GM23248 (cell line): ENCODE data around the gene NRG3. TPM values are rescaled to one million over a fixed set of nuclear protein-coding genes. Genes with fewer than 3 reads are reported as not detected.

Source experiments
- DNase-seq: peaks from one replicate; pipeline ENCODE4 v3.0.0-alpha.2; 2015
- H2AFZ ChIP-seq: fragments of 200-600 bp; sonication (generic); 2 replicates; pipeline ENCODE4 v1.6.1; 2016; ENCODE audit warnings: antibody characterized with exemption
- H3F3A ChIP-seq: fragments of 200-600 bp; sonication (generic); 2 replicates; pipeline ENCODE4 v1.6.1; 2016; ENCODE audit warnings: mild to moderate bottlenecking, antibody characterized with exemption, mixed run types; ENCODE audit not compliant: insufficient read depth
- H3K27ac ChIP-seq: fragments of 200-600 bp; sonication (generic); 2 replicates; pipeline ENCODE4 v1.5.1; 2016; ENCODE audit warnings: mild to moderate bottlenecking
- H3K27me3 ChIP-seq: fragments of 200-600 bp; sonication (generic); replicated peaks from 2 replicates; pipeline ENCODE4 v1.6.1; 2016; ENCODE audit warnings: mild to moderate bottlenecking; ENCODE audit not compliant: insufficient read depth
- H3K36me3 ChIP-seq: fragments of 200-600 bp; sonication (generic); 2 replicates; pipeline ENCODE4 v1.6.1; 2016; ENCODE audit warnings: low read depth, mild to moderate bottlenecking
- H3K4me1 ChIP-seq: fragments of 200-600 bp; sonication (generic); 2 replicates; pipeline ENCODE4 v1.6.1; 2016; ENCODE audit warnings: mild to moderate bottlenecking; ENCODE audit not compliant: insufficient read depth
- H3K4me2 ChIP-seq: fragments of 200-600 bp; sonication (generic); one replicate; pipeline ENCODE4 v1.6.1; 2016; ENCODE audit warnings: mild to moderate bottlenecking; ENCODE audit not compliant: unreplicated experiment
- H3K4me3 ChIP-seq: fragments of 200-600 bp; sonication (generic); 2 replicates; pipeline ENCODE4 v1.5.1; 2016; ENCODE audit warnings: mild to moderate bottlenecking
- H3K79me2 ChIP-seq: fragments of 200-600 bp; sonication (generic); 2 replicates; pipeline ENCODE4 v1.6.1; 2016; ENCODE audit warnings: mild to moderate bottlenecking; ENCODE audit not compliant: insufficient read depth
- H3K9ac ChIP-seq: fragments of 200-600 bp; sonication (generic); 2 replicates; pipeline ENCODE4 v1.6.1; 2016; ENCODE audit warnings: mild to moderate bottlenecking
- H3K9me2 ChIP-seq: fragments of 200-600 bp; sonication (generic); 2 replicates; pipeline ENCODE4 v1.6.1; 2016; ENCODE audit warnings: mixed run types, mild to moderate bottlenecking, moderate library complexity; ENCODE audit not compliant: insufficient read depth
- H3K9me3 ChIP-seq: fragments of 200-600 bp; sonication (generic); one replicate; pipeline ENCODE4 v1.6.1; 2017; ENCODE audit warnings: low read depth
- H4K20me1 ChIP-seq: fragments of 200-600 bp; sonication (generic); 2 replicates; pipeline ENCODE4 v1.6.0; 2016; ENCODE audit not compliant: insufficient read depth
- EZH2 ChIP-seq: fragments of 200-600 bp; sonication (generic); IDR thresholded peaks from 2 replicates; pipeline ENCODE4 v1.6.1; 2018; ENCODE audit warnings: antibody characterized with exemption, mild to moderate bottlenecking; ENCODE audit not compliant: insufficient read depth, poor library complexity, severe bottlenecking
- EZH2phosphoT487 ChIP-seq: fragments of 200-600 bp; sonication (generic); IDR thresholded peaks from 2 replicates; pipeline ENCODE4 v1.6.1; 2018; ENCODE audit warnings: antibody characterized with exemption, moderate library complexity, mild to moderate bottlenecking, low read depth; ENCODE audit not compliant: insufficient read depth
- whole genome bisulfite sequencing, 2 experiments: methylation state at CpG; one replicate each; pipeline ENCODE4 v1.1.6; 2015 to 2017; ENCODE audit warnings: low lambda C conversion rate in 2 of 2, low coverage in 1 of 2; ENCODE audit errors: missing lambda C conversion rate in 2 of 2; 5-methylcytosine and 5-hydroxymethylcytosine counted together
- in situ Hi-C: fragments of 300-500 bp; cut with MboI; formaldehyde crosslinking; loops from 2 replicates; pipeline ENCODE4 v1.15.0; 2020
- polyA plus RNA-seq: library from polyadenylated mRNA; unstranded; fragments of >200 nt; fragmentation: Nextera tagmentation; extraction: Ambion mirVana; gene quantifications from 2 replicates; pipeline ENCODE4 v1.2.1, GENCODE V29; 2016
- total RNA-seq: library from RNA; depleted of rRNA; stranded (reverse); fragments of >200 nt; shearing (Covaris generic); gene quantifications from 2 replicates; pipeline ENCODE4 v1.2.3, GENCODE V29; 2014

Gene NRG3
- total and polyA plus RNA-seq, 2 experiments from 2014 or later = not detected

DNA sequence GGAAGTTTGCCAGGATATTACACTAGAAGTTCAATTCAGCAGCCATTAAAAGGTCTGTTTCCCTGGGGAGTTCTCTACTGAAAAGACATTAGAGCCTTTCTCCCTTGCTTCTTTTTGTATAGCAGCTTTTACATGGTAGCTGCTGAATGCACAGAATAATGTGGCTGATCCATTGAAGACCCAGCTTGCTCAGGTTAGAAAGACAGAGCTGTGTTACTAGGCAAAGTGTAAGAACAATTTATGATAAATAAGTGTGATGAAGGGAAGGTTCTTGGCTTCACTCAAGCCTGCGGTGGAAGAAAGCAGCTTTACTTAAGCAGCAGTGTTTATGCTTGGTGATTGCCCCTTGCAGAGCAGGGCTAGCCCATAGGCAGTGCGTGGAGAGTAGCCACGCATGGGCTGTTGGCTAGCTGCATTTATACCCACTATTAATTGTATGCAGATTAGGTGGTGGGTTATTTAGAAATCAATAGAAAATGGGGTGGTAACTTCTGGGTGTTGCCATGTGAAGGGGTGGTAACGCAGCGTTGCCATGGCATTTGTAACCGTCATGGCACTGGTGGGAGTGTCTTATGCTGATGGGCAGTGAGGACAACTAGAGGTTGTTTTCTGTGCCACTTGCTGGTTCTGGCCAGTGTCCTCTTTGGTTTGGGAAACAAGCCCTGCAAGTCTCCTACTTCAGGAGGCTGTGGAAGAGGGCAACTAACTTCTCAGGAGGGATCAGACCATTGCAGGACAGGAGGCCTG lies 942.9 kb downstream of the NRG3 start:
- Histone ChIP-seq H3K27me3 (no peaks in the 10 kb centered on the region), H3F3A (no peaks in the 10 kb centered on the region), H3K9ac (no peak overlapping the region), H3K9me2 (no peaks in the 10 kb centered on the region), H3K9me3 (no peaks in the 10 kb centered on the region), H3K36me3 (no peaks in the 10 kb centered on the region), H4K20me1 (no peaks in the 10 kb centered on the region), H2AFZ (no peak overlapping the region), H3K79me2 (no peaks in the 10 kb centered on the region), H3K27ac (no peak overlapping the region), H3K4me1 (no peaks in the 10 kb centered on the region), H3K4me3 (no peak overlapping the region), H3K4me2 (no peak overlapping the region)
- no peak for DNase-seq
- WGBS, 2 experiments = 43 to 49% methylated on average over 6 of the region's 6 CpGs
- TF ChIP-seq EZH2 (no peak), EZH2phosphoT487 (no peak)
- in situ Hi-C loops = no loop called here

DNA sequence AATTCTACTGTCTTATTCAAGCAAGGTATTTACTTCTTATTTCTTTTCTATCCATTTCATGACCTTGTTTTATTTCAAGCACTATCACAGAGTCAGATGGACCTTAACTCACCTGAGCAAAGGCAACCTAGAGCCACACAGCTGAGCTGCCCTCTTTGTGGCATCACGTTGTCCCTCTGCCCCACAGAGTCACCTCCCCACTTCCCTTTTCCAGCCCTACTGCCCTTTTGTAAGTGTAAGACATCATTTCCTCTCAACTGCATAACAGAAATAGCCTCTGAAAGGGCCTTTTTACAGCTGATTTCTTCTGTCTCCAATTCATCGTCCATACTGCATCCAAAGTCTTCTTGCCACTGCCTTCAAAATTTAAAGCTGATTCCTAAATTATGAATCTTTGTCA lies 946.0 kb downstream of the NRG3 start:
- Histone ChIP-seq H3K4me2 (no peak overlapping the region), H3K79me2 (no peaks in the 10 kb centered on the region), H3K36me3 (no peaks in the 10 kb centered on the region), H2AFZ (no peak overlapping the region), H3F3A (no peaks in the 10 kb centered on the region), H3K4me1 (no peaks in the 10 kb centered on the region), H3K27me3 (no peaks in the 10 kb centered on the region), H3K9me2 (no peaks in the 10 kb centered on the region), H3K9ac (no peak overlapping the region), H3K27ac (no peak overlapping the region), H3K9me3 (no peaks in the 10 kb centered on the region), H3K4me3 (no peak overlapping the region), H4K20me1 (no peaks in the 10 kb centered on the region)
- in situ Hi-C loops = no loop called here
- DNase-seq = no peak
- no peak for TF ChIP-seq EZH2
- no peak for TF ChIP-seq EZH2phosphoT487
- 40 to 44% methylated on average over 2 of the region's 2 CpGs for WGBS, 2 experiments

DNA sequence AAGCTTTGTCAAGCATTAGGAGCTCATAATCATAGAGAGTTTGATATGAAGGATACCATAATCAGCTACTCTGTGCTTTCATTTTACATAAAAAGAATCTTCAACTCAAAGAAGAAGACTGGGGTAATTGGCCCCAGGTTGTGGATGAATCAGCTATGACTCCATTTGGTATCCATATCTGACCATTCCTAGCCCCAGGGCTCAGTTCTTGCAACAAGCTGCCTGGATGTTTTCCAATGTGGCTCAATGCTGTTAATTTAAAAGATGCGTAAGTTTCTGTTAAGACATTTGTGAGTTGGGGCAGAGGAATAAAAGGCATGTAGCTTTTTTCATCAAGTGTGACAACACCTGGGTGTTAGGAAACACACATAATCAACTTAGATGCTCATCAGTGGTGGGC lies 951.1 kb downstream of the NRG3 start:
- no peaks in the 10 kb centered on the region for H3F3A ChIP-seq
- H3K79me2 ChIP-seq = no peaks in the 10 kb centered on the region
- no peaks in the 10 kb centered on the region for H3K4me1 ChIP-seq
- DNase-seq = peak; percentile 88
- no peaks in the 10 kb centered on the region for H3K9me3 ChIP-seq
- H2AFZ ChIP-seq = no peak overlapping the region
- WGBS, 2 experiments = 21 to 35% methylated on average over 1 of the region's 1 CpG
- no peaks in the 10 kb centered on the region for H3K36me3 ChIP-seq
- no peaks in the 10 kb centered on the region for H4K20me1 ChIP-seq
- in situ Hi-C loops = no loop called here
- H3K4me3 ChIP-seq = no peak overlapping the region
- no peak overlapping the region for H3K4me2 ChIP-seq
- no peak overlapping the region for H3K9ac ChIP-seq
- no peaks in the 10 kb centered on the region for H3K9me2 ChIP-seq
- H3K27me3 ChIP-seq = no peaks in the 10 kb centered on the region
- TF ChIP-seq EZH2phosphoT487 = no peak
- no peak for TF ChIP-seq EZH2
- H3K27ac ChIP-seq = no peak overlapping the region

DNA sequence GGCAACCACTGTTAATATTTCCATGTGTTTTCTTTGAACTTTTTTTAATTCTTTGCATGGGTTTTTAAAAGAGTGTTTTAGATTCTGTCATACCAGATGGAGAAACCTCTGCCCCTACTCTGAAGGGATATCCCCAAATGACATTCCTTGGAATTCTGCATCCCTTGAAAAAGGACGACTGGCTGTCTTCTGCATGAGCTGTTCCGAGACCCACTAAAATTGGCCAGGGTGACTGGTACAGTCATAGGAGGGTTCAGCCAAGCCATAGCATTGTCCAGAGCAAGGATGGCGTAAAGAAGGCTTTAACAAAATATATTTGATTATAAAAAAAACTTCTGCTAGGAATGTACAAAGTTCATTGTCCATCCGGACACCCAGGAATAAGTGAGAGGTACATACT lies 952.9 kb downstream of the NRG3 start:
- Histone ChIP-seq H3K4me3 (no peak overlapping the region), H3K4me2 (no peak overlapping the region), H3K79me2 (no peaks in the 10 kb centered on the region), H2AFZ (no peak overlapping the region), H3K27me3 (no peaks in the 10 kb centered on the region), H3F3A (no peaks in the 10 kb centered on the region), H3K4me1 (no peaks in the 10 kb centered on the region), H3K9me2 (no peaks in the 10 kb centered on the region), H4K20me1 (no peaks in the 10 kb centered on the region), H3K9ac (no peak overlapping the region), H3K9me3 (no peaks in the 10 kb centered on the region), H3K36me3 (no peaks in the 10 kb centered on the region), H3K27ac (no peak overlapping the region)
- WGBS, 2 experiments = 29 to 40% methylated on average over 4 of the region's 4 CpGs
- no peak for DNase-seq
- no peak for TF ChIP-seq EZH2
- TF ChIP-seq EZH2phosphoT487 = no peak
- in situ Hi-C loops = no loop called here
